Nucleus accumbens (tissue), 56 donors: ENCODE measurements around the gene ZNF581.
A peak's percentile ranks its signal among the peaks of the same experiment; 100 is the strongest.

ENCODE experiments used
- DNase-seq, 56 donors: peaks; one replicate each; lab custom pipeline; 2025; lab: John Stamatoyannopoulos, UW

The ZNF581 gene

DNA sequence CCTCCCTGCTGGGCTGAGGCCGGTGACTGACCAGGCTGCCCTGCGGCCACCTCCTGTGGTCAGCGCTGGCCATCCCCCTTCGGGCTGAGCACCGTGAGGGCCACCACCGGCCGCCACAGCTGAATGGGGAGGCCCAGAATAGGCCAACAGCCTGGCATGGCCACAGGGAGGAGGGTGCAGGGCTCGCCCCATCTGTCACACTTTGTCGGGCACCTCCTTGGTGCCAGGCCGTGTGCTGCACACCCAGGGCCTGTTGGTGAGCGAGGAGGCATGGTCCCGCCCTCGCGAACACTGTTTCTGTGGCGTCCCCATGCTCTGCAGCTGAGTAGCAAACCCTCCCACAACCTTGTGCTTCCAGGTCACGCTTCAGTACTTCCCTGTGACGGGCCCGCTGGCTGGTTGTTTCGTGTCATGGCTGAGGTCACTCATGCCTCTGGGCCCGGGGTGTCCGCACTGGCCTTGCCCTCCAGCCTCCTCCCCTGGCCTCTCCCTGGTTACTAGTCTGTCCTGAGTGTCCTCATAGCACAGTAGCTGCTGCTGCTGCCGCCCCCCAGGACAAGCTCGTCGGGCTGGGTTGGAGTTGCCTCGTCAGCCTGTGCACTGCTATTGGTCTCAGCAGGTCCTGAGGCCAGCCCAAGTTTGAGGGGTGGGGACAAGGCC lies 46.8 kb downstream of the ZNF581 start:
- DNase-seq: no peak

DNA sequence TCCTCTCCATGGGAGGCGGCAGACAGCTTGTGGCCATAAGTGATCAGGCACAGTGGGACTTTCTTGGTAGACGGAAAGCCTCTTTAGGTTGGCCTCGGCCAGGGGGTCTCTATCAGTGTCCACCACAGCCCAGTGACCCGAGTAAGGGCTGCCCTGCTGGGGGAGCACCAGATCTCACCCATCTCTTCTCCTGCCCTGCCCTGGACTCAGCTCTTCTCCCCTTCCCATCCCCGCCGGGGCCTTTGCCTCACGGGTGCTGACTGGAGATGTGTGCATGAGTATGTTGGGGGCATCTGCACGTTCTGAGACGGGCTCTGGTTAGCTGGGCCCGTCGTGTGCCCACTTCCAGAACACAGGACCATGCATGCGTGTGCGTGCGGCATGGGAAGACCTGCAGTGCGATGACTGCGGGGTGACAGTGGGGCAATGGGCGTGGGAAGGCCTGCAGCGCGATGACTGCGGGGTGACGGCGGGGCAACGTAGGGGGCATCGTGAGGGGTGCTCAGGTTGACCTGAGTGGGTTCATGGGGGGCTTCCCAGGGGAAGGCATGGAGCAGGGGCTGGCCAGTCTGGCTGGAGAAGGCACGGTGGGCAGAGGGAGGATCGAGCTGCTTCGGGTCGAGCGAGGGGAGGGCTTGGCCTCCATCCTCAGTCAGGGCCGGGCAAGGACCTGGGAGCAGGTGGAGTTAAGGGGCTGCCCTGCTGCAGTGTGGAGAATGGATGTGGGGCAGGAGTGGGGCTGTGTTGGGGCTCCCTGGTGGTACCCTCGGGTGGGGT lies 47.5 kb downstream of the ZNF581 start:
- DNase-seq: no peak

DNA sequence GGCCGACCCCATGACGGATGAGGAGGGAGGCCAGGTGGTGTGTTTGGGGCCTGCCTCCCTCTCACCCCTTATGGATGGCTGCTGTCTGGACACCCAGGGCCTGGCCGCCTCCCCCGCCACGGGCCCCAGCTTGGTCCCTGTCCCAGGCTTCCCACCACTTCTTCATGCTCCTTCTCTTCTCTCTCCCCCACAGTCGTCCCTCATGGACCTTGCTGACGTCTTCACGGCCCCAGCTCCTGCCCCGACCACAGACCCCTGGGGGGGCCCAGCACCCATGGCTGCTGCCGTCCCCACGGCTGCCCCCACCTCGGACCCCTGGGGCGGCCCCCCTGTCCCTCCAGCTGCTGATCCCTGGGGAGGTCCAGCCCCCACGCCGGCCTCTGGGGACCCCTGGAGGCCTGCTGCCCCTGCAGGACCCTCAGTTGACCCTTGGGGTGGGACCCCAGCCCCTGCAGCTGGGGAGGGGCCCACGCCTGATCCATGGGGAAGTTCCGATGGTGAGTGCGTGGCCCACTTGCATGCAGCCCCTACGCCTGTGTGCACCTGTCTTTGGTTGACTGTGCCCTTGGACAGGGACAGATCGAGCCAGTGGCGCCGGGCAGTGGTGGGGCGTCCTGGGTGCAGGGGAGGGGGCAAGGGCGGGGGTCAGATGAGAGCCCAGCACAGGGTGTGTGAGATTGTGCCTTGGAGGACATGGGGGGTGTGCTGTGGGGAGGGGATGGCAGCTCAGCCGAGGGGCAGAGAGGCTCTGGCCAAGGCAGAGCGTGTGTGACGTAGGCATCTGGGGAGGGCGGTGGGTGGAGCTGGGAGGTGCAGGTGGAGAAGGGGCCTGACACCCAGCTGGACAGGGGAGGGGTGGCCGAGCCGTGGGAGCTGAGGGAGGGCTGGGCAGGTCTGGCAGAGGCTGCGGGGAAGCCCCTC lies 48.4 kb downstream of the ZNF581 start:
- DNase-seq: no peak

DNA sequence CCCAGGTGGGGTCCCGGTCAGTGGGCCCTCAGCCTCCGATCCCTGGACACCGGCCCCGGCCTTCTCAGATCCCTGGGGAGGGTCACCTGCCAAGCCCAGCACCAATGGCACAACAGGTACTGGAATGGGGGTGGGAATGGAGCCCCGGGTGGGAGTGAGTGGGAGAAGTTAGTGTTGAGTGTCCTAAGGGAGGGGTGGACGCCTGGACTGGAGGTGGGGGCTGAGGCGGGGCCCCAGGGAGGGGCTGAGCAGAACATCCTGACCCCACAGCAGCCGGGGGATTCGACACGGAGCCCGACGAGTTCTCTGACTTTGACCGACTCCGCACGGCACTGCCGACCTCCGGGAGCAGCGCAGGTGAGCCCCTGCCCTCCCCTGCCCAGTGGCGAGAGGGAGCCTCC lies 49.2 kb downstream of the ZNF581 start:
- DNase-seq: no peak

DNA sequence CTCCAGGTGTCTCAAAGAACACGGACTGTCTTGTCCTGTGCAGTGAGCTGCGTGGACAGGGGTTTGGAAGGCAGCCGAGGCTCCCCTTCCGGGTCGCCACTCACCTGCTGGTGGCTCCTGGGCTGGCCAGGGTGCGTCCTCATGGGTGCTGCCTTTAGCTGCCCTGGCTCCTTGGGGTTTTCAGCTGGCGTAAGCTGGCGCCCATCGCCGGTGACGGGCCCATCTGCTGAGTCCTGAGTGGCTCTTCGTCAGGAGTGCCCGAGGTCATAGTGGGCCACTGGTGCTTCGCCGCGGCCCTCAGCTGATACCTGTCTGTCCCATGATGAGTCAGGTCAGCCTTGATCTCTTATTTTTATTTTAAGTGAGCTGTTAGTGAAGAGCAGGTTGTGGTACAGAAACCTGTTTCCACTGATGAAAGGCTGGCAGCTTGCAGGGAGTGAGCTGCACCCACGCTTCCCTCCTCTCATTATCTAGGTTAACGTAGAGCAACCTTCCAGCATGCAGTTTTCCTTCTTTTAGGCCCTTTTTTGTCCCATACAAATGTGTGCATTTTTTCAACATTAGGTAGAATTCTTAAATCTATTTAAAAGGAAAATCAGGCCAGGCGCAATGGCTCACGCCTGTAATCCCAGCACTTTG lies 50.0 kb downstream of the ZNF581 start:
- peak in 10 of 56 donors; percentile 3 to 44 (median 20) for DNase-seq

DNA sequence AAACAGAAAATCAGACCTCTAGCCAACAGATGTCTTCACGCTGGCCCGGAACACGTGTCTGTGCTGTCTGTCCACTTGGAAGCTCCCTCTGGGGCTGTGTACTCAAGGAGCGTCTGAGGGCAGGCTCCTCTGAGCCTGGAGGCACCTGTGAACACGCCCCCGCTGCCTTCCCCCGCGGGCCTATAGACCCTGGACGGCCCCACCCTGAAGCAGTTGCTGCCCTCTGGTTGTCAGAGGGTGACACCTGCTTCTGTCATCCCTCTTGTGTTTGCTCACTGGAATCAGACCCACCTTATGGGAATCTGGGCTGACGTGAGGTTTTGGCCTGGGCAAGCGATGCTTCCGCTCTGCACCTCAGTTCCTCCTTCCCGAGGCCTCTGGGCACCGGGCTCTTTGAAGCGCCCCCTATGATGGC lies 50.8 kb downstream of the ZNF581 start:
- DNase-seq: no peak

DNA sequence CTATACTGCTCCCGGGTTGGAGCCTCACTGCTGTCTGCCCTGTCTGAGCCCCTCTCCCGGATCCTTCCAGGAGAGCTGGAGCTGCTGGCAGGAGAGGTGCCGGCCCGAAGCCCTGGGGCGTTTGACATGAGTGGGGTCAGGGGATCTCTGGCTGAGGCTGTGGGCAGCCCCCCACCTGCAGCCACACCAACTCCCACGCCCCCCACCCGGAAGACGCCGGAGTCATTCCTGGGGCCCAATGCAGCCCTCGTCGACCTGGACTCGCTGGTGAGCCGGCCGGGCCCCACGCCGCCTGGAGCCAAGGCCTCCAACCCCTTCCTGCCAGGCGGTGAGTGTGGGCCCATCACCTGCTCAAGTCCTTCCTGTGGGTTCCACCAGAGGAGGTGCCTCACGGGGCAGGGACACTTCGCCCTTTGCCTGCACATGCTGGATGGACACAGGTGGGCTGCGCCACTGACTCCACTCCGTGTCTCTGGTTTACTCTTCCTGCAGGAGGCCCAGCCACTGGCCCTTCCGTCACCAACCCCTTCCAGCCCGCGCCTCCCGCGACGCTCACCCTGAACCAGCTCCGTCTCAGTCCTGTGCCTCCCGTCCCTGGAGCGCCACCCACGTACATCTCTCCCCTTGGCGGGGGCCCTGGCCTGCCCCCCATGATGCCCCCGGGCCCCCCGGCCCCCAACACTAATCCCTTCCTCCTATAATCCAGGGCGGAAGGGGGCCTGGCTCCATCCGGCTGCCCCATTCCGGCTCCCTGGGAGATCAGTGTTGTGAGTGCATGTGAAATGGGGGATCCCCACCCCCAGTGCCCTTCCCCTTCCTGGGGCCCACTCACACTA lies 51.4 kb downstream of the ZNF581 start:
- no peak for DNase-seq
